ENCODE results near the gene KIF3A.

- TF ChIP-seq CTCF (IDR thresholded peaks at IDR 0.05) (no peak), POLR2AphosphoS5 (IDR thresholded peaks at IDR 0.05) (no peak), POLR2A (IDR thresholded peaks at IDR 0.05) (no peak), EP300 (IDR thresholded peaks at IDR 0.05) (no peak)
Observed at GRCh38 chr5:132751444-132751843, 14.1 kb upstream of the KIF3A start.

All from stomach (tissue), 4 donors.